Measurements from ENCODE around the gene ARHGAP4. TPM values are rescaled to one million over a fixed set of nuclear protein-coding genes. Genes with fewer than 3 reads are reported as not detected.

The ARHGAP4 gene
- total and polyA plus RNA-seq, 11 donors = 6.8 to 55.8 (median 12.9) TPM

DNA sequence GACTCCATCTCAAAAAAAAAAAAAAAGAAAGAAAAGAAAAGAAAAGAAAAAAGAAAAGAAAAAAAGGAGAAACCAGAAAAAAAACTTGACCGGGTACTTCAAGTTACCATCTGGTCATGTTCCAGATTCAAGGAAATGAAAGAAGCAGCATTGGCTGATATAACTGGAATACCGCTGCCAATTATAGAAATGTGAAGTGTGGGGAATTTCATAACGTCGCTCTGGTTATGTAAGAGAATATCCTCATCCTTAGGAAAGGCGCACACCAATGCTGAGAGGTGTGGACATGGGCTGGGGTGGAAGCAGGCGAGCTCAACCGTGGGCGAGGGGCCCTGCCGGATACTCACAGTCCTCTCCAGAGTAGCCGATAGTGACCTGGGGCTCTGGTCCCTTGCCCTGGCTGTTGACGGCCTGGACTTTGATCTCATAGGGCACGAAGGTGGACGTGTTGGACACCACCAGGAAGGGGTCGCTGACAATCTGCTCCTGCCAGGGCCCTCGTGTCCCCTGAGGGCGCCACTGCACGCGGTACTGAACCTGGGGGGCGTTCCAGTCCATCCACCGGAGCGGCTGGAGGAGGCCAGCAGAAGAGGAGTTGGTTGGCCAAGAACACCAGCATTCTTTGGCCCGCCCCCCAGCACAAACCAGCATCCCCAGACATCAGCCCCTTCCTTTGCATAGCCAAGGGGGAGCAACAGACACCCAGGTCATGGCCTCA is 59.6 kb downstream of the ARHGAP4 start:
- no peak for ATAC-seq
- DNase-seq = no peak
- H3K27ac ChIP-seq = no peak overlapping the region
- peaks cover 0 to 35% (median 0%) of the 10 kb centered on the region in 9 donors for H3K27me3 ChIP-seq
- no peaks in the 10 kb centered on the region for H3K36me3 ChIP-seq
- no peaks in the 10 kb centered on the region for H3K9me3 ChIP-seq
- WGBS, 4 donors = 77 to 82% (median 81%) methylated on average over 15 to 22 of the region's 22 CpGs
- intact Hi-C loops (cut with DNase I) = no loop called here
- no peak overlapping the region for H3K4me3 ChIP-seq
- no peak for TF ChIP-seq POLR2A (IDR thresholded peaks at IDR 0.05)
- TF ChIP-seq, protein P1, sequence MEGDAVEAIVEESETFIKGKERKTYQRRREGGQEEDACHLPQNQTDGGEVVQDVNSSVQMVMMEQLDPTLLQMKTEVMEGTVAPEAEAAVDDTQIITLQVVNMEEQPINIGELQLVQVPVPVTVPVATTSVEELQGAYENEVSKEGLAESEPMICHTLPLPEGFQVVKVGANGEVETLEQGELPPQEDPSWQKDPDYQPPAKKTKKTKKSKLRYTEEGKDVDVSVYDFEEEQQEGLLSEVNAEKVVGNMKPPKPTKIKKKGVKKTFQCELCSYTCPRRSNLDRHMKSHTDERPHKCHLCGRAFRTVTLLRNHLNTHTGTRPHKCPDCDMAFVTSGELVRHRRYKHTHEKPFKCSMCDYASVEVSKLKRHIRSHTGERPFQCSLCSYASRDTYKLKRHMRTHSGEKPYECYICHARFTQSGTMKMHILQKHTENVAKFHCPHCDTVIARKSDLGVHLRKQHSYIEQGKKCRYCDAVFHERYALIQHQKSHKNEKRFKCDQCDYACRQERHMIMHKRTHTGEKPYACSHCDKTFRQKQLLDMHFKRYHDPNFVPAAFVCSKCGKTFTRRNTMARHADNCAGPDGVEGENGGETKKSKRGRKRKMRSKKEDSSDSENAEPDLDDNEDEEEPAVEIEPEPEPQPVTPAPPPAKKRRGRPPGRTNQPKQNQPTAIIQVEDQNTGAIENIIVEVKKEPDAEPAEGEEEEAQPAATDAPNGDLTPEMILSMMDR (IDR thresholded peaks at IDR 0.05) = no peak
- no peaks in the 10 kb centered on the region for H3K4me1 ChIP-seq

GRCh38 chrX:153865685-153866084 is 60.4 kb downstream of the ARHGAP4 start:
- H3K4me1 ChIP-seq = no peaks in the 10 kb centered on the region
- intact Hi-C loops (cut with DNase I) = no loop called here
- no peak for TF ChIP-seq POLR2A (IDR thresholded peaks at IDR 0.05)
- TF ChIP-seq, protein P1 (IDR thresholded peaks at IDR 0.05) = no peak
- no peaks in the 10 kb centered on the region for H3K36me3 ChIP-seq
- no peak overlapping the region for H3K27ac ChIP-seq
- H3K4me3 ChIP-seq = no peak overlapping the region
- no peaks in the 10 kb centered on the region for H3K9me3 ChIP-seq
- H3K27me3 ChIP-seq = peaks cover 0 to 35% (median 0%) of the 10 kb centered on the region in 9 donors
- WGBS, 4 donors = 85 to 94% (median 91%) methylated on average over 5 to 9 of the region's 9 CpGs
- ATAC-seq (no peak), DNase-seq (no peak)

DNA sequence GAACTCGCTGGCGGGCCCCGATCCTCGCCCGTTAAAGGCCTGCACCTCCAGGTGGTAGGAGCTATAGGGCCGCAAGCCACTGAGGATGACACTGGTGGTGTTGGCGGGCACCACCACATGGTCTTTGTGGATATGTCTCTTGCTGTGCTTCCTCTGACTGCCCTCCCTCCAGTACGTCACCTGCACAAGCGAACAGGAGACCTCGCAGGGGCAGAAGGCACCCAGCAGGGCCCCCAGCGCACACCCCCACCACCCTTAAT is 60.8 kb downstream of the ARHGAP4 start:
- no peak for ATAC-seq
- no peaks in the 10 kb centered on the region for H3K4me1 ChIP-seq
- TF ChIP-seq, protein P1 (IDR thresholded peaks at IDR 0.05) = no peak
- no peak for TF ChIP-seq POLR2A (IDR thresholded peaks at IDR 0.05)
- no peak overlapping the region for H3K4me3 ChIP-seq
- H3K9me3 ChIP-seq = no peaks in the 10 kb centered on the region
- H3K36me3 ChIP-seq = no peaks in the 10 kb centered on the region
- no peak for DNase-seq
- no peak overlapping the region for H3K27ac ChIP-seq
- 92 to 97% (median 95%) methylated on average over 5 to 11 of the region's 11 CpGs for WGBS, 4 donors
- intact Hi-C loops (cut with DNase I) = no loop called here
- H3K27me3 ChIP-seq = peaks cover 0 to 33% (median 0%) of the 10 kb centered on the region in 9 donors

DNA sequence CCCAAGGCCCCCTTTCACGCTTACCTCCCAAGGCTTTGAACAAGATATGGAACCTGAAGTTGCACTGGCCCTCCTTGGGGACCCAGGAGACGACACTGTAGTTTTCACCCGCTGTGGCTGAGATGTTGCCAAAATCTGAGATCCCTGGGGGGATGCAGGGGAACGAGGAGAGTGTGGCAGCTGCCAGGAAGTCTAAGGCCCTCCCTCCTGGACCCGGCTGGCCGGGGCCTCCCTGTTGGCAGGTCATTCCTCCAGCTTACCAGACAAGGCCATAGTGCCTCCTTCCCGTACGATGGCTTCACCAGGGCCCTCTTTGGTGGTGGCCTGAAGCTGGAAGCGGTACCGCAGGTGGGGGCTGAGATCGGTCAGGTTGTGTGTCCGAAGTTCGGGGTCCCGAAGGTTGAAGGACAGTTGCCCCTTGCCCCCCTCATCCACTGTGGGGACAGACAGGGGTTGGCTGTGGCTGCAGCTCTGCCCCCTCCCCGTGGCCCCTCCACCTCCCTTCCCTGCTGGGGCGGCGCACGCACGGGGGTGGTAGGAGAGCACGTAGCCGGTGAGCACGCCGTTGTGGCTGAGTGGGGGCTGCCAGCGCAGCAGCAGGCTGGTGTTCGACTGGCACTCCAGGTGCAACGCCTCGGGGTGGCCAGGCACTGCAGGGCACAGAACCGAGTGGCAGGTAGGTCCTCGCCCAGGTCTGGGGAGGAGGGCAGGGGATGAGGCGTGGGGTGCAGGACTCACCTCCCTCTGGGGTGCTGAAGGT is 61.3 kb downstream of the ARHGAP4 start:
- intact Hi-C loops (cut with DNase I) = no loop called here
- H3K36me3 ChIP-seq = no peaks in the 10 kb centered on the region

More for the DNA sequence above, 61.3 kb downstream of the ARHGAP4 start:
- no peak for TF ChIP-seq POLR2A (IDR thresholded peaks at IDR 0.05)
- TF ChIP-seq, protein P1 (IDR thresholded peaks at IDR 0.05) = no peak
- DNase-seq (no peak), ATAC-seq (no peak)
- H3K4me3 ChIP-seq = no peak overlapping the region
- no peaks in the 10 kb centered on the region for H3K4me1 ChIP-seq
- 75 to 84% (median 82%) methylated on average over 13 to 30 of the region's 30 CpGs for WGBS, 4 donors
- no peaks in the 10 kb centered on the region for H3K9me3 ChIP-seq
- no peak overlapping the region for H3K27ac ChIP-seq
- peaks cover 0 to 29% (median 0%) of the 10 kb centered on the region in 9 donors for H3K27me3 ChIP-seq

All from heart left ventricle (tissue), 16 donors.